Neuronal stem cell (in vitro differentiated cells): ENCODE results near the gene TAB2.

Source experiments
- DNase-seq: peaks from one replicate; pipeline ENCODE4 v3.0.0-alpha.2; 2013; ENCODE audit warnings: low spot score
- H2AFZ ChIP-seq: one replicate; pipeline ENCODE4 v1.6.1; 2013; ENCODE audit warnings: mild to moderate bottlenecking, low read length, inconsistent platforms
- H2AK5ac ChIP-seq: 2 replicates; pipeline ENCODE4 v1.6.1; 2013; ENCODE audit warnings: low read depth, mild to moderate bottlenecking, inconsistent platforms, low read length, moderate library complexity, mixed read lengths
- H2BK120ac ChIP-seq: 2 replicates; pipeline ENCODE4 v1.6.1; 2013; ENCODE audit warnings: low read depth, mild to moderate bottlenecking, inconsistent platforms, low read length, moderate library complexity, mixed read lengths
- H2BK12ac ChIP-seq: one replicate; pipeline ENCODE4 v1.6.1; 2013; ENCODE audit warnings: low read length, inconsistent platforms
- H2BK15ac ChIP-seq: 2 replicates; pipeline ENCODE4 v1.6.1; 2013; ENCODE audit warnings: mild to moderate bottlenecking, low read length, inconsistent platforms, mixed read lengths
- H2BK5ac ChIP-seq: one replicate; pipeline ENCODE4 v1.6.1; 2013; ENCODE audit warnings: inconsistent platforms, mild to moderate bottlenecking, low read length, moderate library complexity
- H3K14ac ChIP-seq: one replicate; pipeline ENCODE4 v1.6.1; 2013; ENCODE audit warnings: low read length, inconsistent platforms
- H3K18ac ChIP-seq: 2 replicates; pipeline ENCODE4 v1.6.1; 2013; ENCODE audit warnings: low read length, inconsistent platforms
- H3K23ac ChIP-seq: 2 replicates; pipeline ENCODE4 v1.6.1; 2013; ENCODE audit warnings: low read depth, mild to moderate bottlenecking, mixed read lengths, low read length, inconsistent platforms; ENCODE audit not compliant: poor library complexity
- H3K27ac ChIP-seq: replicated peaks from 3 replicates; pipeline ENCODE4 v1.5.1; 2013; ENCODE audit warnings: low read length, inconsistent platforms
- H3K27me3 ChIP-seq, 3 experiments: 2 replicates each; pipeline ENCODE4 v1.6.1; 2013; ENCODE audit warnings: low read length in 3 of 3, mild to moderate bottlenecking in 2 of 3, inconsistent platforms in 1 of 3, low read depth in 1 of 3, mixed read lengths in 1 of 3, moderate library complexity in 1 of 3; ENCODE audit not compliant: control insufficient read depth in 3 of 3, insufficient read depth in 3 of 3
- H3K36me3 ChIP-seq, 2 donors: replicated peaks in 1 of 2; 2 replicates each; pipeline ENCODE4 v1.6.1; 2013; ENCODE audit warnings: low read length in 2 of 2; ENCODE audit not compliant: control insufficient read depth in 2 of 2, insufficient read depth in 2 of 2
- H3K4ac ChIP-seq: 2 replicates; pipeline ENCODE4 v1.6.1; 2013; ENCODE audit warnings: inconsistent platforms, mild to moderate bottlenecking, low read length, moderate library complexity
- H3K4me1 ChIP-seq, 2 donors: 1 replicate in 1 of 2; 2 replicates in 1 of 2; pipeline ENCODE4 v1.6.1; 2013; ENCODE audit warnings: low read length in 2 of 2, low read depth in 1 of 2; ENCODE audit not compliant: control insufficient read depth in 2 of 2, insufficient read depth in 1 of 2
- H3K4me2 ChIP-seq: one replicate; pipeline ENCODE4 v1.6.1; 2013; ENCODE audit warnings: mild to moderate bottlenecking, low read length, inconsistent platforms; ENCODE audit not compliant: insufficient read depth, poor library complexity, severe bottlenecking
- H3K4me3 ChIP-seq, 2 donors: 2 replicates each; pipeline ENCODE4 v1.5.1; 2013; ENCODE audit warnings: low read length in 2 of 2, mild to moderate bottlenecking in 2 of 2, inconsistent platforms in 1 of 2, moderate library complexity in 1 of 2
- H3K79me1 ChIP-seq: one replicate; pipeline ENCODE4 v1.6.1; 2013; ENCODE audit warnings: low read depth, mild to moderate bottlenecking, inconsistent platforms, low read length, moderate library complexity
- H3K9ac ChIP-seq: one replicate; pipeline ENCODE4 v1.6.1; 2013; ENCODE audit warnings: mild to moderate bottlenecking, low read depth, low read length, inconsistent platforms; ENCODE audit not compliant: poor library complexity
- H3K9me3 ChIP-seq, 2 donors: replicated peaks in 1 of 2; 2 replicates each; pipeline versions ENCODE3 to v1.6.1; 2013; ENCODE audit warnings: low read length in 2 of 2, mild to moderate bottlenecking in 2 of 2, inconsistent platforms in 1 of 2, low read depth in 1 of 2, mixed read lengths in 1 of 2, moderate library complexity in 1 of 2; ENCODE audit not compliant: control insufficient read depth in 2 of 2, insufficient read depth in 1 of 2
- H4K8ac ChIP-seq: one replicate; pipeline ENCODE4 v1.6.1; 2013; ENCODE audit warnings: low read depth, mild to moderate bottlenecking, inconsistent platforms, low read length, moderate library complexity
- H4K91ac ChIP-seq: one replicate; pipeline ENCODE4 v1.6.1; 2013; ENCODE audit warnings: low read length, low read depth, mild to moderate bottlenecking, inconsistent platforms; ENCODE audit not compliant: poor library complexity
- WGBS, 2 donors: extraction: QIAGEN DNeasy Blood & Tissue Kit; methylation state at CpG; one replicate each; pipeline ENCODE4 v1.1.7; 2013; ENCODE audit warnings: missing lambda C conversion rate in 2 of 2, mixed read lengths in 1 of 2; ENCODE audit not compliant: insufficient read length in 2 of 2, insufficient replicate concordance in 1 of 2; ENCODE audit errors: extremely low coverage in 2 of 2; 5-methylcytosine and 5-hydroxymethylcytosine counted together

The TAB2 gene

GRCh38 chr6:149366267-149366921 is 48.9 kb downstream of the TAB2 start:
- Histone ChIP-seq H3K9ac (no peak overlapping the region), H3K27me3 (no peaks in the 10 kb centered on the region), H2BK15ac (no peak overlapping the region), H3K14ac (no peak overlapping the region), H2BK12ac (no peak overlapping the region), H2BK5ac (no peak overlapping the region), H3K4me3 (no peak overlapping the region), H3K27ac (no peak overlapping the region), H3K79me1 (no peaks in the 10 kb centered on the region), H2AK5ac (no peak overlapping the region), H3K4me2 (no peak overlapping the region), H3K18ac (no peak overlapping the region), H3K23ac (no peak overlapping the region), H3K4ac (no peak overlapping the region), H2BK120ac (no peak overlapping the region), H3K4me1 (no peaks in the 10 kb centered on the region), H4K8ac (no peak overlapping the region), H3K36me3 (peaks cover 2 to 19% of the 10 kb centered on the region in 2 donors), H4K91ac (no peak overlapping the region), H3K9me3 (peaks cover 0 to 4% of the 10 kb centered on the region in 2 donors), H2AFZ (no peak overlapping the region)
- no CpG with 5 or more reads among the region's 4 CpGs for WGBS, 2 donors
- no peak for DNase-seq

GRCh38 chr6:149368065-149368464 is 50.6 kb downstream of the TAB2 start:
- no CpG with 5 or more reads among the region's 1 CpG for WGBS, 2 donors
- no peak overlapping the region for H3K14ac ChIP-seq
- H3K18ac ChIP-seq, result no peak overlapping the region
- no peak overlapping the region for H4K91ac ChIP-seq
- no peak overlapping the region for H2BK15ac ChIP-seq
- no peak overlapping the region for H2BK120ac ChIP-seq
- no peak overlapping the region for H4K8ac ChIP-seq
- H3K79me1 ChIP-seq, result no peaks in the 10 kb centered on the region
- no peaks in the 10 kb centered on the region for H3K27me3 ChIP-seq
- H3K23ac ChIP-seq, result no peak overlapping the region
- no peak overlapping the region for H2AFZ ChIP-seq
- no peak overlapping the region for H3K27ac ChIP-seq
- H3K4me1 ChIP-seq, result no peaks in the 10 kb centered on the region
- no peak overlapping the region for H3K4ac ChIP-seq
- H3K9ac ChIP-seq, result no peak overlapping the region
- H3K4me2 ChIP-seq, result no peak overlapping the region
- H3K9me3 ChIP-seq, result no peaks in the 10 kb centered on the region
- no peak overlapping the region for H2AK5ac ChIP-seq
- DNase-seq, result no peak
- H2BK5ac ChIP-seq, result no peak overlapping the region
- H3K36me3 ChIP-seq, result peaks cover 2 to 35% of the 10 kb centered on the region in 2 donors
- no peak overlapping the region for H2BK12ac ChIP-seq
- no peak overlapping the region for H3K4me3 ChIP-seq

GRCh38 chr6:149371154-149371553 is 53.6 kb downstream of the TAB2 start:
- Histone ChIP-seq H3K4ac (no peak overlapping the region), H2BK5ac (no peak overlapping the region)

GRCh38 chr6:149372062-149372461 is 54.5 kb downstream of the TAB2 start:
- Histone ChIP-seq H3K18ac (no peak overlapping the region), H3K79me1 (no peaks in the 10 kb centered on the region), H2BK15ac (no peak overlapping the region), H3K14ac (no peak overlapping the region), H3K9me3 (no peaks in the 10 kb centered on the region), H2BK12ac (no peak overlapping the region), H3K4me1 (no peaks in the 10 kb centered on the region), H4K91ac (no peak overlapping the region), H3K27ac (no peak overlapping the region), H3K36me3 (peaks cover 2 to 57% of the 10 kb centered on the region in 2 donors), H3K9ac (no peak overlapping the region), H2BK5ac (no peak overlapping the region), H3K4ac (no peak overlapping the region), H3K23ac (no peak overlapping the region), H2BK120ac (no peak overlapping the region), H4K8ac (no peak overlapping the region), H3K27me3 (no peaks in the 10 kb centered on the region), H3K4me3 (no peak overlapping the region), H3K4me2 (no peak overlapping the region), H2AFZ (no peak overlapping the region), H2AK5ac (no peak overlapping the region)
- WGBS, 2 donors, result no CpG with 5 or more reads among the region's 2 CpGs
- no peak for DNase-seq

More at GRCh38 chr6:149371154-149371553, 53.6 kb downstream of the TAB2 start:
- Histone ChIP-seq H3K27ac (no peak overlapping the region), H4K8ac (no peak overlapping the region), H3K27me3 (no peaks in the 10 kb centered on the region), H2AFZ (no peak overlapping the region), H3K4me2 (no peak overlapping the region), H4K91ac (no peak overlapping the region), H3K4me1 (no peaks in the 10 kb centered on the region), H3K9ac (no peak overlapping the region), H3K9me3 (no peaks in the 10 kb centered on the region), H2BK120ac (no peak overlapping the region), H3K18ac (no peak overlapping the region), H3K23ac (no peak overlapping the region), H2BK12ac (no peak overlapping the region), H2BK15ac (no peak overlapping the region), H3K36me3 (peaks cover 2 to 57% of the 10 kb centered on the region in 2 donors), H2AK5ac (no peak overlapping the region), H3K79me1 (no peaks in the 10 kb centered on the region), H3K4me3 (no peak overlapping the region), H3K14ac (no peak overlapping the region)
- no peak for DNase-seq
